ENCODE measurements around the gene CDX1.
A peak's percentile ranks its signal among the peaks of the same experiment; 100 is the strongest.

Gene CDX1

DNA sequence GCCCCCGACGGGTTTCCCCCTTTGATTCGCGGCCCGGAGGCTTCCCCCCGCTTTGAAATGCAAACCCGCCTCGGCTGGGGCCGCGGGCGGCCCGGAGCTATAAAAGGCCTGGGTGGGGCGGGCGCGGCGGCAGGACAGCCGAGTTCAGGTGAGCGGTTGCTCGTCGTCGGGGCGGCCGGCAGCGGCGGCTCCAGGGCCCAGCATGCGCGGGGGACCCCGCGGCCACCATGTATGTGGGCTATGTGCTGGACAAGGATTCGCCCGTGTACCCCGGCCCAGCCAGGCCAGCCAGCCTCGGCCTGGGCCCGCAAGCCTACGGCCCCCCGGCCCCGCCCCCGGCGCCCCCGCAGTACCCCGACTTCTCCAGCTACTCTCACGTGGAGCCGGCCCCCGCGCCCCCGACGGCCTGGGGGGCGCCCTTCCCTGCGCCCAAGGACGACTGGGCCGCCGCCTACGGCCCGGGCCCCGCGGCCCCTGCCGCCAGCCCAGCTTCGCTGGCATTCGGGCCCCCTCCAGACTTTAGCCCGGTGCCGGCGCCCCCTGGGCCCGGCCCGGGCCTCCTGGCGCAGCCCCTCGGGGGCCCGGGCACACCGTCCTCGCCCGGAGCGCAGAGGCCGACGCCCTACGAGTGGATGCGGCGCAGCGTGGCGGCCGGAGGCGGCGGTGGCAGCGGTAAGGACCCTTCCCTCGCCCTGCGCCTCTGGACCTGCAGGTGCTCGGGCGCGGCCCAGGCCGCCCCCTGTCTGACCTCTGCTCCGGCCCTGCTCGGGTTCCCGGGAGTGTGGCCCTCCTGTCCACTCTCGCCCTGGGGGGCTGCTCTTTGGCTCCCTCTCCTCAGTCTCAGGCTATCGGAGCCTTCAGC lies at the start of gene CDX1:
TSS of gene CDX1 (plus strand) at position 129 of the 862 bp plus-strand sequence. CDS start at position 228, 99 bp downstream.
- no peak for DNase-seq (ENCODE audit: low spot score)

DNA sequence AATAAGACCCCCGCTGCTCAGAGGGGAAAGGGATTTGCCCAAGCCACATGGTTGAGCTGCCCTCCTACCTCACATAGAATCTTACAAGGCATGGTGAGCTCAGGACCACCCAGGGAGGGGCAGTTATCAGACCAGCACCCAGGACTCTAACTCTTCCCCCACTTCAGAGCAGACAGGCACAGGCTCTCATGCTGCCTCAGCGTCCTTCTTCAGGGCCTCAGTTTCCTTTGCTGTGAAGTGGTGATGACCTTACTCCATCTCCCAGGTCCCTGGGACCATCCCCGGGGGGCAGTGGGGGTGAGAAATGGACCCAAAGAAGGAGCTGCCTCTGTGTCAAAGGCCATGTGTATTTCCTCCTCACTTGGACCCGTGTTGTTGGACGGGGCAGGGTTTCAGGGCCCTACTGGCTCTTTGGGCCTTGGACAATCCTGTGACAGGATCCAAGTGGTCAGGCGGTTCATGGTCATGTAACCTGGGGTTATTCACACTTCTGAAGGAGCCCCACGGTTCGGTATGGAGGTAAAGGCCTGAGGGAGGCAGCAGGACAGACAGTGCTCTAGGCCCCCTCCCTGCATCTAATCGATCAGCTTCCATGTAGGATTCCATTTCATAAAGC lies 48.5 kb upstream of the CDX1 start:
- DNase-seq (ENCODE audit: low spot score): no peak

DNA sequence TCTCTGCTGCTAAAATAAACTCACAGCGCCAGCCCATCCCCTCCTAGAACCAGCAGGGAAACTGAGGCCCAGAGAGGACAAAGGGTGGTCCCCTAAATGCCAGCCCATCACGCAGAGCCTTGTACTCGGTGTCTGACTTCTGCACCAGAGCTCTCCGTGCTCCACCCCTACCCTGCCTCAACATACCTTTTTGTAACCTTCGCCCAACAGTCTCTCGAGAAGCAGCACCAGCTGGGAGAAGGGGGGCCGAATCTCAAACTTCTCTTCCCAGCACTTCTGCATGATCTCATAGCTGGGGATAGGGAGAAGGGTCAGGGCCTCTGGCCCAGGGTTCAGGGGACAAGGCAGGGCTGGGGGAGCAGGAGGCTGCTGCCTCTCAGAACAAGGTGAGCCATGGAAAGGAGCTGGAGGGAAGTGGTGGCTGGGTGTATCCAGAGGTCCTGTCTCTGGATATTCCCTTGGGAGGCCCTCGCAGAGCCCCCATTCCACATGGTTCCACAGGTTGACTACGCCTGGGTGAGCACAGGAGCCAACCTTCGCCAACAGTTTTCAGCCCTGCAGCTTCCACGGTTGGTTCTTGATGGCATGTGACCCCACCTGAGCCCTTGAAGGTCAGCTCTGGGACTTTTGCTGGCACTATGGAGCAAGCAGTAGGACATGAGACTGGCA lies 47.9 kb upstream of the CDX1 start:
- no peak for DNase-seq (ENCODE audit: low spot score)

DNA sequence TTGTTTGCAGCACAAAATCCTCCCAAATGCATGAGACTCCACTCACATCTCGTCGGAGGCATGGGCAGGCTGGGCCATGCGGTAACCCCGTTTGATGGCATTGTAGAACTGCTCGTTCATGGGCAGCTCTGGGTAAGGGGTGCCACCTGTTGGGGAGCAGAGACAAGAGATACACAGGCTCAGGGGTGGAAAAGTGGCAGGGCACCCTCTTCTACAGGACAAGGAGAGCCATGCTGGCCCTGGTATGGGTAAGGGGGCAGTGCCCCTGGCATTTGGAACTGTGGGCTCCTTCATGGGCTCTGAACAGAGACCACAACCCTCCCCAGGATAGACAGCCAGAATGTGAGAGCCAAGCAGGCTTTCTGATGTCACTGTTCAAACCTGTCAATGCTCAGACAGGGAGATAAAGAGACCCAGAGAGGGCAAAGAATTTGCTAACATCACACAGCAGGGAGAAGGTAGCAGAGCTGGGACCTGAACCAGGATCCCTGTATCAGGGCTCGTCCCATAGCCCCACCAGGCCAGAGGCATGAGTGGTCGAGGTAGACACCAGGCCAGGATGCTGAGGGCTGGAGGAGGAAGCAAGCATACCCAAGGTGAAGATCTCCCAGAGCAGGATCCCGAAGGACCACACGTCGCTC lies 47.0 kb upstream of the CDX1 start:
- DNase-seq (ENCODE audit: low spot score): no peak

DNA sequence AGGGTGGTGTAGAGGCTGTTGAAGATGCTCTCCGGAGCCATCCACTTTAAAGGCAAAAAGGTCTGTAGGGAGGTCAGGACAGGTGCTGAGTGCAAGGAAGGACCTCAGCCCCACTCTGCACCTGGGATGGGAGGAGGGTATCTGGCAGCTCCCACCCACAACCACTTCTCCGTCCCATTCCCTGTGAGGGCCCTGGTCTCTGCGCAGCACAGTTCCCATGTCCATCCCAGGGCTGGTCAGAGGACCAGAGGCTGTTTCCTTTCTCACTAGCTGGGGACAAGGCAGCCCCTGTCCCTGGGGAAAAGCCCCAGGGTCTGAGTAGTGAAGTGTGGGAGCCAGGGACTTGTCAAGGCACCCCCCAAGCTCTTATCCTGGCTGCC lies 46.5 kb upstream of the CDX1 start:
- DNase-seq (ENCODE audit: low spot score): no peak

DNA sequence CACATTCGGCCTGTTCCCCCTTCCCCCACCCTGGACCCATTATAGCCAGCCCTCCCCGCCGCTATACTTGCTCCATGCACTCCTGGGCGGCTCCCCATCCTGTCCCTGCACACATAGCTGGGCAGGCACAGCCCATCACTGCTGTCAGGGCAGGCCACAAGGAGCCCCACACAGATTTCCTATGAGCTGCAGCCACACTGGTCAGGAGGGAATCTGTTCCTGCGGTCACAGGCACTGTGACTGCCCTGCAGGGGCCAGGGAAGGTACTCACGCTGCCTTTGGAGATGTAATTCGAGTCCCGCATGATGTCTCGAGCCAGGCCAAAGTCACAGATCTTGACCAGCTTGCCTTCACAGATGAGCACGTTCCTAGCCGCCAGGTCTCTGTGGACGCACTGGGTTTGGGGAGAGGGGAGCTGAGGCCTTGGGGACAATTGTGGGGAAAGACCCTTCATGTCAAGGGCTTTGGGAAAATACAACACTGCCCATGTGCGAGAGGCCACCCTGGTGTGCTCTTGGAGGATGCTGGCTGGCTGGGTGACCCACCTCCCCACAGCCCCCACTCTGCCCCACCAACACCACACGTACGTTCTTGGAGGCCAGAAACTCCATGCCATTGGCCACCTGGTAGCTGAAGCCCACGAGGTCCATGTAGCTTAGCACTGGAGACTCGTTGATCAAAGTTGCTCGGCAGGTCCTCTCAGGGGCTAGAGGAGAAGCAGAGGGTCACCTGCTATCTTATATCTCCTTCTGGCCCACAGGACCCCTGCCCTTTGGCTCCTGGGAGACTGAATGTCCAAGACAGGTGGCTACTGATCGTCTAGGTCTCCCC lies 45.7 kb upstream of the CDX1 start:
- DNase-seq (ENCODE audit: low spot score): no peak

DNA sequence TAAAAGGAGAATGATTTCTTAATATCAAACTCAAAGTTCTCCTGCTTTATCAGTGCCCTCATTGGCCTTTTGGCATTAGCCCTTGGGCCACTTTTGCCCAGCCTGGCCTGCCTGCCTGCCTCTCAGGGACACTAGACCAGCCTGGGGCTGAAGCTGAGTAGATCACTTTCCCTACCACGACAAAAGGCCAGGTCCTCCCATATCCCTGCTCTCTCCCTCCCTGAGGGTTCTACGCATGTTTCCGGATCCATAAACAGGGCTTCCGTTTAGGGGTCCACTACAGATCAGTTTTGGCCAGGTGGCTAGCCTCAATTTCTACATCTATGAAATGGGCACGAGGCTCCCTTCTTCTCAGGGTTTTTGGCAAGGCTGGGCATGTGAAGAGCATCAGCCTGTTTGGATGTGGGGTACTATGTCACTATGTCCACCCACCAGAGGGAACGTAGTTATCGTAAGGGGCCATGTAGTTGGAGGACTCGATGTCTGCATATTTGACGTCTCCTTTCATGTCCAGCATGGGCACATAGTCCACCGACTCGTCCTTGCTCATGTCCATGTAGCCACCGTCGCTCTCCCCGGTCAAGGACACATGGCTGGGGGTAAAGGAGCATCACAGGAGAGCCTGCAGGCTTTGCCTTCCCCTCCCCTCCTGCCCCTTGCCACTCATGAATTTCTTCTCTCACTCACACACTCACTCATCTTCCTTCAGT lies 45.0 kb upstream of the CDX1 start:
- no peak for DNase-seq (ENCODE audit: low spot score)

DNA sequence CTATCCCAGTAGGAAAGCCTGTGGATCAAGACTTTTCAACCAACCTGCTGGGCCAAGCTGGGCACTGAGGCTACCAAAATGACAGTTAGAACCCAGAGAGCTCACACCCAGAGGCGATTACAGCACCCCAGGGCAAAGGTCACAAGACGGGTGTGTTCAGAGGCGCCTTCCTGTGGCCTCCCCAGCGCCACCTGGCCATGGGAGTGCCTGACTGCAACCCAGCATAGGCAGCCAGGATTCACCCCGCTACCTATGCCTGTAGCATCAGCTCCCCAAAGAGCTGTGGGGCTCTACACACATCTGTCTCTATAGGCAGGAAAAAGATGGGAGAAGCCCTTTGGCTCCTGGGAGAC lies 44.4 kb upstream of the CDX1 start:
- peak; percentile 76 for DNase-seq (ENCODE audit: low spot score)

DNA sequence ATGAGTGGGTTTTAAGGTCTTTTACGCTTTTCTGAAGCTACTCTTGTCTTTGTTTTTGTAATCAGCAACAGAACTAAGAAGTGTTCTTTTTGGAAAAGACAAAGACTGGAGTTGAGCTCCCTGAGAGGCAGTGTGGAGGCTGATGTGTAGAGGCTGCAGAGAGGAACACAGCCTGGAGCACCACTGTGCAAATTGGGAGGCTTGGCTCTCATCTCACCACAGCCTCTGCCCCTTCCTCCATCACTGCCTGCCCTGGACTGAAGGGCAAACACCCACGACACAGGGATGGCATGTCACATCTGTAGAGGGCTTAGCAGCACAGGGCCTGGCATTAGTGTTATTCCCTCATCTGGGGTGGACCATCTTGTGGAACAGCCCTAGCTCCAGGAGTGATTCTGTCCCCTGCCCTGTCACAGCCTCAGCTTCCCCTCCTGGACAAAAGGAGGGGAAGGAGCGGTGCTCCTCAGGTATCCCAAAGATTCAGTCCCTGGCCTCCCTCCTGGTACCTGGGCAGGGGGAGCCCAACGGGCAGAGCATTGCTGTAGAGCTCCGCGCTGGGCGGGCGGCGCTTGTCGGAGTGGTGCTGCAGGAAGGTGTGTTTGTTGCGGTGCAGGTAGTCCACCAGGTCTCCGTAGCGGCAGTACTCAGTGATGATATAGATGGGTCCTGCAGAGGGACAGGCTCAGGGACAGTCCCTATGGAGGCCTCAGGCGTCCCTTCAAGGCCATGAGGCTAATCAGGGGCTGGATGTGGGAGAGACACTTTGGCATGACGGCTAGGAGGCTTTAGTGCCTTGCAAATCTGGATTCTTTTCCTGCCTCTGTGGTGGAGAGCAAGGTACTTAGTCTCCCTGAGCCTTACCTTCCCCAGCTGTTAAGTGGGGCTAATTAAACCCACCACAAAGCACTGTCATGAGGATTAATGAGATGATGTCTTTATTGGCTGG lies 43.8 kb upstream of the CDX1 start:
- DNase-seq (ENCODE audit: low spot score): no peak

DNA sequence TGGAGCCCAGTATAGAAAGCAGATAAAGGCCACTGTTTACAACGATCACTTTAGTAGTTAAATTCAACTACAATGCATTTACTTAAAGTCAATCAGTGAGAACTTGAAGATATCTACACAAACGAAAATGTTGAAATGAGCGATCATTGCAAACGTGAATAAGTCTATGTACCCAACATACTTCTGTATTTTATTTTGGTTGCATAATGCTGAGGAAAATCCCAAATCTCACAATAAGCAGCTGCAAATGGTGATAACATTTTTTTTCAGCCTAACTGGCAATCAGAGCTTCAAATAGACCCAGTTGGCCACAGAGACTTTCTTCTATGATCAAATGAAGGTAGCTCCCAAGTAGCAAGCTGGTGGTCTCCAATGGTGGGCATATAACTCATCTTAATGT lies 43.0 kb upstream of the CDX1 start:
- no peak for DNase-seq (ENCODE audit: low spot score)

DNA sequence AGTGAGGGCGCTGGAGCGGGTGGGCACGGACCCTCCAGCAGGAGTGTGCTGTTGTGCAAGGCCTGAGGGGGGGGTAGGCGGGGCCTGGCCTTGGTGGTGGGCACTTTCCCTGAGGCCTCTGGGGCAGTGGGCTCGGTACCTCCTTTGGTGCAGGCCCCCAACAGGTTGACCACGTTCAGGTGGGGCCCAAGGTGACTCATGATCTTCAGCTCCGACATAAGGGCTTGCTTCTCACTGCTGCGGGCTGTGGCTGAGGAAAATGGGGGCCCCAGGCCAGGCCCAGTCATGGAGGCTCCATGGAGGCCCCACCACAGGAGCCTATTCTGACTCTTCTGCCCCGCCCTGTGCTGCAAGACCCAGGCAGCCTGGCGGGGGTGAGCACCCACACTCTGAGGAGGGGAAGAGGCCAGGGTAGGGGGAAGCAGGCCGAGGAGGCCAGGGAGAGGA lies 42.4 kb upstream of the CDX1 start:
- DNase-seq (ENCODE audit: low spot score): no peak

DNA sequence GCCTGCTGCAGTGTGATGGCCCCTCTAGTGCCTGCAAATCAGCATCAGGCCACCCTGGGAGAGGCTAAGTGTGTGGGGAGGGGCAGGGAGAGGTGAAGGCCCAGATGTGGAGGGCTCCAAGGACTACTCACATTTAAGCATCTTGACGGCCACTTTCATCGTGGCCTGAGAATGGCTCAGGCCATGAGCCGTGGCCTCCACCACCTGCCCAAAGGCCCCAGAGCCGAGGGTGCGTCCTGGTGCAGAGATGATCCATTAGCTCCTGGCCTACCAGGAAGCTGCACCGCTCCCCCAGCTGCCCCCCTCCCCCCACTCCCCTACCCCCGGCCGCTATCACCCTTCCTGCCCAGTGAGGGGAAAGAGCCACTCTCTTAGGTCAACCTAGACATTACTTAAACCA lies 42.0 kb upstream of the CDX1 start:
- DNase-seq (ENCODE audit: low spot score): no peak

DNA sequence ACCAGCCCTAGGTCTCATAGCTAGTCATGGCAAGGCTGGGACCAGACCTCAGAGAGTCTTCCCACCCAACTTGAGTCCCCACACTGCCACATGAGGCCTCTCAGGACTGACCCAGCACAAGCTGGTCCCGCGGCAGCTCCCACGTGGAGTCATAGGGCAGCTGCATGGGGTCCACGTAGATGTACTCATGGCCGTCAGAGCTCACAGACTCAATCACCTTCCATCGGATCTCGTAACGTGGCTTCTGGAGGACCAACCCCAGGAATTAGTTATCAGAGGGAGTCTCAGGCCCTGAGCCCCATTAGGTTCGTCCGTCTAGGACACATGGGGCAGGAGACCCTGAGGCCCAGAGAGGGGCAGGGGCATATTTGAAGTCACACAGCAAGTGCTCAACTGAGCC lies 41.2 kb upstream of the CDX1 start:
- no peak for DNase-seq (ENCODE audit: low spot score)

DNA sequence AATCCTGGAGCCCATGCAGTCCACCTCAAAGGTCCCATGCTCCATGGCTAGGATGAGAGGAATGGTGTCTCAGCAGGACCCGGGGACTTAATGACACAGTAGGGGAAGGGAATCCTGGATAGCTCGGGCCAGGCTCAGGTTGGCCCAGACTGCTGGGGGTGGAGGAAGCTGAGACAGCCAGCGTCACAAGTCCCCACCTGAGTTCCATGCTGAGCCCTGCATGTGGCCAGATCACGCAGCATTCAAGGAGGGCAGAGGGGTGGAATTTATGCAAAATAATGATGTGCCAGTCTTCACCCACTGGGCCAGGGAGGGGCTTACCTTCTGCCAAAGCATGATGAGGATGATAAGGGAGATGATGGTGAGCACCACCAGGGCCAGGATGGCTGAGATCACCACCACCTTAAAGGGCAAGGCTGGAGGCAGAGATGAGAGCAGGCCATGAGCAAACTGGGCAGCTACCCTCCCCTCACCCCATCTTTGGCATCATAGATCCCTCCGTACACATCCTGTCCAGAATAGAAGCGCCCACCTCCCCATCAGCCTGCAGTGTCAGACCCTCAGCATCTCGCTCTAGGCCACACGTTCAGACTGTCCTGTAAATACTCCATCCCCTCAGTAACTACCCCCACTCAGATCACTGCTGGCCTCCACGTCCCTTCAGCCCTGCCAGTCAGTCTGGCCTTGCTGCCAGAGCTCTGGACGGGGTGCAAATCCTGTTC lies 40.2 kb upstream of the CDX1 start:
- no peak for DNase-seq (ENCODE audit: low spot score)

DNA sequence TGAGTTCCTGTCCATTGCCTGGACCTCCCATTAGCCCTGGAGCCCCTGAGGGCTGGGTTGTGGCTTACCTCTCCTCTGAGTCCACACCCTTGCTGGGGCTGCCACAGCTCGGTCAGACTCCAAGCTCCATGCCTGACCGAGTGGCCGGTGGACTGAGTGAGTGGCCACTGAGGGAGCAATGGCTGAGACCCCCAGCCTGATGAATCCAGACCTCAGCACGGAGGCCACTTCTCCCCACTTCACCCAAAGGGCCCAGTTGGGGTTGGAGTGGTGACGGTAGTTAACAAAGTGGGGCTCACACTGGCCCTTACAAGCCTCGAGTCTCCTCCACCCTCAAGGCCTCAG lies 39.7 kb upstream of the CDX1 start:
- no peak for DNase-seq (ENCODE audit: low spot score)

DNA sequence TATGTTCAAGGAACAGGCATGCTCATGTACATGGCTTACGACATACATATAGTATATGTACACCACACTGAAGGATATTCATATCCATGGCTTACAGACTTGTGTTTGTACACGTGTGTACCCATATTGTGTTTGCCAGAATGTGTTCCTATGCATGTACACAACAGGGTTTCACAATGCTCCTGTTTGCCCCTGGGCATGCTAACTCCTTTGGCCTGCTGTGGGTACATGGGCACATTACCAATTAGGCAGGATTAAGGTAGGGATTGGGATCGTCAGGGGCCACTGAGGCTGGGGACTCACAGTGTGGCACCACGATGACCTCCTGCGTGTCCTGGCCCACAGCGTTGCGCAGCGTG lies 37.1 kb upstream of the CDX1 start:
- no peak for DNase-seq (ENCODE audit: low spot score)

DNA sequence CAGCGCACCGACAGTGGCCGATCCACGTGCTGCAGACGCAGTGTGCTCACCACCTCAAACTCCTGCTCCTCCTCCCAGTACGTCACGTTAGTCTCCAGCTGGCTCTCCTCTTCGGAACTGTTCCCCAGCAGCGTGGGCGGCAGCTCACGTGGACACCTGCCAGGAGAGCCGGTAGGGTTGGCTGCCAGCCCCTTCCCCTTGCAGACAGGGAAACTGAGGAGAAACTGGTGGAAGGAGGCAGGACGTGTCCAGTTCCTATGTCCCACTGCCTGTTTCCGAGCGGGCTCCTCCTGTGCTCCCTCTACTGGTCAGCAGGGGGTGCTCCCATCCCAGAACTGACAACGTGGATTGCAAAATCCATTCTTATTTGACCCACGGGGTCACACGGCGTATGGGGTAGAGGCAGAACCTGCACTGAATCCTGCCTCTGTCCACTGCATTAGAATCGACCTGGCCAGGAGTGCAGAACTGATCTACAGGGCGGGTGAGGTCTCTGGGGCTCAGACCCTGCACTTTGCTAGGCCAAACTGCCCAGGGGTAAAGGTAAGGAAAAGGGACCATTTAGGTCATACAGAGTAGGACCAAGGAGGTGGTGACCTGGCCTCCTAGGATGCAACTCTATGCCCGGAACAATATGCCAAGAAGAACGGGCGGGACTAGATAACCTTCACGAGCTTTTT lies 36.6 kb upstream of the CDX1 start:
- DNase-seq (ENCODE audit: low spot score): peak; percentile 97

DNA sequence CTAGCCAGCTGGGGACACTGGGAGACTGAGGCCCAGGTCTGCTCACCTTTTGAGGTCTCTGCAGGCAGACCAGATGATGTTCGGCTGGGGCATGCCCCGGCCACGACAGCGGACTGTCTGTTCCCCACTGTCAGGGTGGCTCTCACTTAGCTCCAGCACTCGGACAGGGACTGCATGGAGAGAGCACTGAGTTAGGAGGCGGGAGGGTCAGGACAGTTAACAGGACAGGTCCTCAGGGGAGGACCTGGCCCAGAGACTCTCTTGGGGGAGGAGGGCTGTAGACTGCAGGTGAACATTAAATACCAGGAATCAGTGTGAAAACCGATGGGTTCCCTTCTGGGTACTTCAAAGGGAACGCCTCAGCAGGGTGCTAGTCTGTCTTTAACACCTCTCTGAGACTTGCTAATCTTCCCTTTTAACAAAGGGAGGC lies 36.1 kb upstream of the CDX1 start:
- no peak for DNase-seq (ENCODE audit: low spot score)

DNA sequence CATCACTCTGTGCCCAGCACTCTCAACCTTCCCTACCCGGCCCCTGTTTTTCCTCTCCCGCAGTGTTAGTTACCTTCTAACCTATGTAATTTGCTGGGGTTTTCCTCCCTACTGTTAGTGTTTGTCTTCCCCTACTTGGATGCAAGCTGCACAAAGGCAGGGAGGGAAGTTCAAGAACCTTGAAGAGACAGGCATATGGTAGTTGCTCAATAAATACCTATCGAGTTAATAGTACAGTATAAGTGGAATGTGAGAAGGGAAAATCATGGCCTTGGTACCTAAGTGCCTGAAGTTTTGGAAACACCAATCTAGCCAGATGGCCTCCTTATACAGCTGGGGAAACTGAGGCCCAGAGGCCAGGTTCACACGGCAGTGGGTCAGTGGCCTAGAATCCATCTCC lies 35.1 kb upstream of the CDX1 start:
- no peak for DNase-seq (ENCODE audit: low spot score)

Measured in HuH-7 (cell line).